NAMALWA (cell line): ENCODE data around the gene FNIP1.
A peak's percentile ranks its signal among the peaks of the same experiment; 100 is the strongest.
"Not testable (repeated sequence)": the region's sequence is repeated elsewhere in the genome, so short reads cannot be mapped to it uniquely, and the experiment has no call there.

Experiments
- DNase-seq: peaks from one replicate; pipeline ENCODE4 v3.0.0-alpha.2; 2015; ENCODE audit warnings: low spot score

Gene FNIP1

DNA sequence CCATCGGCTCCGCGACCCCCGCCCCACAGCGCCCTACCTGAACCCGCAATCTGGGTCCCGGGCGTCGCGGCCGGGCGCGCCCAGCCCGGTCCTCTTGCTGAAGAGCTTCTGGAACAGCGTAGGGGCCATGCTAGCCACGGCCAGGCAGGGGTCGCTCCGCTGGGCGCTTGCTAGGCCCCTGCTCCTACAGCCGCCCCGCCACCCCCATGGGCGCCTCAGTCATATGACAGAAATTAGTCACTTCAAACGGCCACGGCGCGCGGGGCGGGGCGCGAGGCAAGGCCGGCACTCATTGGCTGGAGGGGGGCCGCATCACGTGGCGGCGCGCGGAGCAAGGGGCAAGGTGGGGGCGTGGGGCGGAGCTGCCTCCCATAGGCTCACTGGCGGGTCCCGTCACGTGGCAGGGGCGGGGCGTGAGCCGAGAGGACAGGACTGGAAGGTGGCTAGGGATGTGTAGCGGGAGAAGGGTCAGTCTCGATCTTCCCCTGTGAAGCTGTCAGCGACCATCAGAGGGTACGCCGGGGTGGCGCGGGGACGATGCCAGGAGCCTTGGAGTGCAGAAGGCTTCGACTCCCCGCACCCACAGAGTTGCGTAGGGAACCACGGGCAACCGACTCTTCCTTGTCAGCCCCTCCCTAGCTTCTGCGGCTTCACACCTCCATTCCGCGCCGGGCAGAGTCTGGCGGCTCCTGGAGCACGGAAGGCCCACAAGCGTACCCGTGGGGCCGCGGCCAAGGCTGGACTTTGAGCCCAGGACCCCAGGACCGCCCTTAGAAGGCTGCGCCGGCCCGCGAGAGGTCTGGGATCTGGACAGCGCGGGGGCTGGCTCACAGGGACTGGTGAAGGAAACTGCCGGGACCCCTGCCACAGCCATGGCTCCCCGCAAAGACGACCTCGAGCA lies at the start of gene FNIP1:
Gene FNIP1, minus strand, starts transcription at position 225 of the 901 bp plus-strand sequence. Its CDS starts 96 bp downstream, at position 129.
- peak; percentile 97 for DNase-seq

DNA sequence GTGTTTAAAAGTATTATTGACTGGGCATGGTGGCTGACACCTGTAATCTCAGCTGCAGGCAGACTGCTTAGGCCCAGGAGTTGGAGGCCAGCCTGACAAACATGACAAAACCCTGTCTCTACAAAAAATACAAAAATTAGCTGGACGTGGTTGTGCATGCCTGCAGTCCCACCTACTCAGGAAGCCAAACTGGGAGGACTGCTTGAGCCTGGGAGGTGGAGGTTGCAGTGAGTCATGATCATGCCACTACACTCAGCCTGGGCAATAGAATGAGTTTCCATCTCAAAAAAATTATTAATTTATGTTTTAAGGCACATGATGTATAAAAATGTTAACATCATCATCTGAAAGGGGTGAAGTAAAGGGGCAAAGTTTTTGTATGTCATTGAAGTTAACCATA lies 49.7 kb upstream of the FNIP1 start:
- no peak for DNase-seq

DNA sequence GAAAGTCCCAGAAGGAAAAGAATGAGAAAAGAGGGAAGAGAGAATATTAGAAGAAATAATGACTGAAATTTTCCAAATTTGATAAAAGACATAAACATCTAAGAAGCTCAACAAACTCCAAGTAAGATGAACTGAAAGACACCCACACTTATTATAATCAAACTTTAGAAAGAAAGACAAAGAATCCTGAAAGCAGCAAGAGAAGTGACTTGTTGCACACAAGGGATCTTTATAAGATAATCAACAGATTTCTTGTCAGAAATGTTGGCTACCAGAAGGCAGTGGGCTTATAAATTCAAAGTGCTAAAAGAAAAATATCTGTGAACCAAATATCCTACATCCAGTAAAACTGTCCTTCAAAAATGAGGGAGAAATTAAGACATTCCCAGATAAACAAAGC lies 49.0 kb upstream of the FNIP1 start:
- DNase-seq = no peak

DNA sequence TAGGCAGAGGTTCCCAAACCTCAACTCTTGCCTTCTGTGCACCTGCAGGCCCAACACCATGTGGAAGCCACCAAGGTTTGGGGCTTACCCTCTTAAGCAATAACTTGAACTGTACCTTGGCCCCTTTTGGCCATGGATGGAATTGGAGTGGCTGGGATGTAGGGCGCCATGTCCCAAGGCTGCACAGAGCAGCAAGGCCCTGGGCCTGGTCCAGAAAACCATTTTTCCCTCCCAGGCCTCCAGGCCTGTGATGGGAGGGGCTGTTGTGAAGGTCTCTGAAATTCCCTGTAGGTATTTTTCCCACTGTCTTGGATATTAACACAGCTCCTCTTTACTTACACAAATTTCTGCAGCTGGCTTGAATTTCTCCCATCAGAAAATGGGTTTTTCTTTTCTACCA lies 46.2 kb upstream of the FNIP1 start:
- DNase-seq = not testable (repeated sequence)

DNA sequence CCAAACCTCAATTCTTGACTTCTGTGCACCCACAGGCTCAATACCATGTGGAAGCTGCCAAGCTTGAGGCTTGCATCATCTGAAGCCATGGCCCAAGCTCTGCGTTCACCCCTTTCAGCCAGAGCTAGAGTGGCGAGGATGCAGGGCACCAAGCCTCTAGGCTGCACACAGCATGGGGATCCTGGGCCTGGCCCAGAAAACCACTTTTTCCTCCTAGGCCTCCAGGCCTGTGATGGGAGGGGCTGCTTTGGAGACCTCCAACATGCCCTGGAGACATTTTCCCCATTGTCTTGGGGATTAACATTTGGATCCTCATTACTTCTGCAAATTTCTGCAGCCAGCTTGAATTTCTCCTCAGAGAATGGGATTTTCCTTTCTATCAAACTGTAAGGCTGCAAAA lies 35.9 kb upstream of the FNIP1 start:
- DNase-seq = not testable (repeated sequence)

DNA sequence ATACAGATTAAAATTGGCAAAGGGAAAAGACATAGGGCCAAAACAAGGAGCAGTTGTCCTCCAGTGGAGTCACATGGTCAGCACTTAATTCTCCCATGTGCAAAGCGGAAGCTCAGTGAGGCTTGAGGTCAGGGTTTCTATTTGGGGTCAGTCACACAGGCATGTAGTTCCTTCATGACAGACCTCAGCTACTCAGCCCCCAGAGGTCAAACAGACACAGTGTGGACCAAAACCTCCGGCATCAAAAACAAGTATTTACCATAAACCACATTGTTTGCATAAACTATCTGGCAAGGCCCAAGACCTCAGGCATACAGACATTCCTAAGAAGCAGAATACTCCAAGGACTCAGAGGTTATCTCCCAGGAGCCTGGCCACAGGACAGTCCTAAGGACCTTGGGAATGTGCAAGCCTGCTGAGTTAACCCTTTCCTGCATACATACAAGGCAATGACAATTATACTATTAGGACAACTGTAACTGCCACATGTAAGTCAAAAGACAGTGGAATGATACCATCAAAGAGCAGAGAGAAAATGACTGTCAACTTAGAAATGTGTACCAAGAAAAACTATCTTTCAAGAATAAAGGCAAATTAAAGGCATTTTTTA lies 28.7 kb upstream of the FNIP1 start:
- DNase-seq = peak; percentile 40

DNA sequence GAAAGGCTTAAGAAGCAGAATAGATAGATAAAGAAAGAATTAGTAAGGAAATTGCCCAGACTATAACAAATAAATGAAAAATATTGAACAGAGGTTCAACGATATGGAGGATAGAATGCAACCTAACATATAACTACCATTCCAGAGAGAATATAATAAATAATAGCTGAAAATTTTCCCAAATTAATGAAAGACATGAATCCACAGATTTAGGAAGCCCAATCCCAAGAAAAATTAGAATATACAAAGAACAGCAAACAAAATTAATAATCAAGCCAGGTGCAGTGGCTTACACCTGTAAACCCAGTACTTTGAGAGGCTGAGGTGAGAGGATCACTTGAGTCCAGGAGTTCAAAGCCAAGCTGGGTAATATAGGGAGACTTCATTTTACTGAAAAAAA lies 27.8 kb upstream of the FNIP1 start:
- no peak for DNase-seq

DNA sequence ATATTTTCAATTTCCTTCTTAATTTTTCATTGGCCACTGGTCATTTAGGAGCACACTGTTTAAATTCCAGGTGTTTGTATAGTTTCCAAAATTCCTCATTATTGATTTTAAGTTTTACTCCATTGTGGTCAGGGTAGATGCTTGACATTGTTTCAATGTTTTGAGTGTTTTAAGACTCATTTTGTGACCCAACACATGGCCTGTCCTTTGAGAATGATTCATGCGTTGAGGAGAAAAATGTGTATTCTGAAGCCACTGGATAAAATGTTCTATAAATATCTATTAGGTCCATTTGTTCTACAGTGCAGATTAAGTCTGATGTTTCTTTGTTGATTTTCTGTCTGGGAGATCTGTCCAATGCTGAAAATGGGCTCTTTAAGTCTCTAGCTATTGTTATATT lies 24.4 kb upstream of the FNIP1 start:
- no peak for DNase-seq

DNA sequence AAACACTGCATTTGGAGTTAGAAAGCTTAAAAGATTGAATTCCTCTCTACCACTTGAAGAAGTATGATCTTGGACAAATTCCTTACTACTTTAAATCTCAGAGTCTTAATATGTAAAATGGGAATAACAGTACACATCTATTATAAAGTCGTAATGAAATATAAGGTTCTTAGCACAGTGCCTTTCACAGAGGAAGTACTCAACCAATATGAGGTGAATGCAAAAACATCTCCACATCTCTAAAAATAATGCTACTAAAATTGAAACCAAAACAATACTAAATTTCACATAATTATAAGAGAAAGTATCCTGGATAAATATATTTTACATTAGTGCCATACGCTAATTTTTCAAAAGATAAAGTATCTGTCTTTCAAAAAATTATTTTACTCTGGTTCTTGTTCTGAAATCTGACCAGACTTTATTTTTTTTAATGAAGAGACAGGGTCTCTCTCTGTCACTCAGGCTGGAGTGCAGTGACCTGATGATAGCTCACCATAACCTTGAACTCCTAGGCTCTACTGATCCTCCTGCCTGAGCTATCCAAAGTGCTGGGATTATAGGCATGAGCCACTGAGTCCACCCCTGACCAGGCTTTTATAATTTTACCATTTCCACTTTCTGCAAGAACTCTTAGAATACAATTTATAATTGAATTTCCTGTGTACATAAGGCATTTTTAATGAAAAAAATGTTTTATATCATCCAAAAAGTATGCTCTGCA lies 21.3 kb upstream of the FNIP1 start:
- no peak for DNase-seq

DNA sequence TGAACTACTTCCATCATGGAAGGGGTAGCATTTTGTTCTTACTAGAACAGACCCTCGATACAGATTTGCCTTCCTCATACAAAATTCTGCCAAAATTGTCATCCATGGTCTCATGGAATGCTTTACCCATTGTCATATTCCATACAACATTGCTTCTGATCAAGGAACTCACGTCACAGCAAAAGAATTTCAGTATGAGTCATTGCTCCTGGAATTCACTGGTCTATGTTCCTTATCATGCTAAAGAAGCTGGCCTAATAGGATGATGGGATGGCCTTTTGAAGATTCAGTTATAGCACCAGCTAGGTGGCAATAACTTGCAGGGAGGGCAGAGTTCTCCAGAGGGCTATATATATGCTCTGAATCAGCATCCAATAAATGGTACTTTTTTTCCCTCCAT lies 18.2 kb upstream of the FNIP1 start:
- no peak for DNase-seq

DNA sequence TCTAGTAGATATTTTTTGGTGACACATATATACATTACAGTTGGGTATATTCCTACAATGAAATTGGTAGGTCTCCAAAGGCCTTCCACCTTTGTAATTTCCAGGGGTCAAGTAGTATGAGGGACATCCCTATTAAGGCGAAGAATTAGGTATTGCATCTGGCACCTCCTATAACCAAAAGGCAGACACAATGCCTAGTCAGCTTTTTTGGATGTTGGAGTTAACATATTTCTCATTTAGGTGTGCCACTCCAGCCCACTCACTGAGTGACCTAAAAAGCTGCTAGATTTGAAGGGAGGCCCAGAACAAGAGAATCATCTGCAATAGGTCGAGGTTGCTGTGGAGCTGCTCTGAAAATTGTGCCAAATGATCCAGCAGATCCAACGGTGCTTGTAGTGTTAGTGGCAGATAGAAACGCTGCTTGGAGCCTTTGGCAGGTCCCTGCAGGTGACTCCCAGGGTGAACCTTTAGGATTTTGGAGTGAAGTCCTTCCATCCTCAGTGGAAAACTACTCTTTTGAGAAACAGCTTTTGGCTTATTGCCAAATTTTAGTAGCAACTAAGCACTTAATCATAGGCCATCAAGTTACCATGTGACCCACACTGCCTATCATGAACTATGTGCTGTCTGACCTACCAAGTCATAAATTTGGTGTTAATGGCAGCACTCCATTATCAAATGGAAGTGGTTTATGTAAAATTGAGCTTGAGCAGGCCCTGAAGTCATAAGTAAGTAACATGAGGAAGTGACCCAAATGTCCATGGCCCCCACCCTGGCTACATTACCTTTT lies 15.7 kb upstream of the FNIP1 start:
- DNase-seq = no peak

DNA sequence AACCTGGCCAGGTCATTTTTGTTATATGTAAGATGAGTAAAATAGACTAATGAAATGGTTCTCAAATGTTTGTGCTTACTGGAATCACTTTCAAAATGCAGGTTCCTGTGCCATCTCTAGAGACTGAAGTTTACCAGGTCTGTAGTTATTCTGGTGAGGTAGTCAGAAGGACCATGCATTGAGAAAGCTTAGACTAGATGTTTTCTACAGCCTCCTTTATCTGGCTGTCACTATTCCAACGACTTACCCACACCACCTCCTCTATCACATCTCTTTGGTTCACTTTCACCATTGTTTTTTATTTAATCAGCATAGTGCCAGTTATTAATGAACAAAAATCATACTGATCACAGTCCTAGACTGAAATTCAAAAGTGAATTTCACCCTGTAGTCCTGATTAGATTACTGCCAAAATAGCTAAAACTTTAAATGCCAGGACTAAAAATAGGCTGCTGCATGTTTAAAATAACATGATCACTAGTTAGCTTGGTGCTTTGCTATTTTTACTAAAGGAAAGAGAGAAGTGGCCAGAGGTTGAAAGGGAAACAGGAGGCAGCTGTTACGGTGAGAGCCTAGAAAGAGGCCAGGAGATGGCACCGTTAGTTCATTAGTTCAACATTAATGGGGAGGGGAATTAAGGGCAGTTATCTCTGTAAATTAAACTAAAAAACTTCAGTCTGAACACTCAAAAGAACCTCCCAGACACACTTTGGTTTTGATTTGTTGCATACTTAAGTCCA lies 13.9 kb upstream of the FNIP1 start:
- DNase-seq = peak; percentile 59

DNA sequence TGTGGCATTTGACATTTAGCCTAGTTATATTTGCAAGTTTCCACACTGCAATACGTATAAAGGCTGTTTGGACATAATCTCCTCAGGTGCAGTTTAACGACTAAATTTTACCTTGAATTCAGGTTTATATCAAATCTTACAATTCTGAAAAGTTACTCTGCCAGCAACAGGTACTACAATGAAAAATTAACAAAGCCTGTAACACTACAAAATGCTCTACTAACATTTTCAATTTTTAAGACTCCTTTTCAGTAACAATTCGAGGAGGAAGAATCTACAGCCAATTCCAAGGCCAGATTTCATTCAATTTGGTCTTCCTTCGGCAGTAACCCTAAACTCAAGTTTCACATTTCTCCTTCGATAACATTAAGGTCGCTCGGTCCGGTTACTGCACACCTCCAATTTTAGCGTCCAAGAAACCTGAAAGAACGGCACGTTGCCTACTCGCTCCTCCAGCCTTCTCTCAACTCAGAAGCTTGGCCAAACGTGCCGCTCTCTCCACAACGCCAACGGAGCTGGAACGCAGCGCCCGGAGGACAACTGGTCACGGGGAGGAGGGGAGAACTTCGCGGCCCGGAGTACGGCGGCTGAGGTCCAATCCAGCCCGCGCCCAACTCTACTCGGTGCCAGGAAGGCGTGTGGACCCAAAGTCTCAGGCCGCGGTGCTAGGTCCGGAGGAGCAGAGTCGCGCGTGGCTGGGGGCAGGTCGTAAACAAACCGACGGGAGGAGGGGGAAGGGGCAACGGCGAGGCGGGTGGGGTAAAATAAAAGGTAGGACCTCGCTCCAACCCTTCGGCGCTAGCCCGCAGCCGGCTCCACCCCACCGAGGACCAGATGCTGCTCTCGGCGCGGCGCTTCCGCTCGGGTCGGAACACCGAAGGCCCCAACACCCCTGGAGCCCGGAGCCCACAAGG lies 681 bp downstream of the FNIP1 start:
- peak; percentile 63 for DNase-seq

DNA sequence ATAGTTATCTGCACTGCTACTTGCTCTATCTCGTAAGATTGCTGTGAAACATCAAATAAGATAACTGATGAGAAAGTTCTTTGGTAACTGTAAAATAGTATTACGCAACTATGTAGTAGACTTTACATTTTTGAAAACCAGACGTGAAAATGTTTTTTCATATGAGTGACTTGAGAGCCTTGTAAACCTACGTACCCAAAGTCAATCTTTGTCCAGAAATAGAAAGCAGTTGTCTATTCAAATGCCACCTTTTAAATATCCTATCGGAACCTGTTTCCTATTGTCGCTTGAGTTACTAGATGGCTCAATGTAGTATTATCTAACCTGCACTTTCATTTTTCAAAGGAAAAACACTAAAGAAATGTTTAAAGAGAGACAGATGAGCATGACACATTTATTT lies 1.6 kb downstream of the FNIP1 start:
- DNase-seq = peak; percentile 45

DNA sequence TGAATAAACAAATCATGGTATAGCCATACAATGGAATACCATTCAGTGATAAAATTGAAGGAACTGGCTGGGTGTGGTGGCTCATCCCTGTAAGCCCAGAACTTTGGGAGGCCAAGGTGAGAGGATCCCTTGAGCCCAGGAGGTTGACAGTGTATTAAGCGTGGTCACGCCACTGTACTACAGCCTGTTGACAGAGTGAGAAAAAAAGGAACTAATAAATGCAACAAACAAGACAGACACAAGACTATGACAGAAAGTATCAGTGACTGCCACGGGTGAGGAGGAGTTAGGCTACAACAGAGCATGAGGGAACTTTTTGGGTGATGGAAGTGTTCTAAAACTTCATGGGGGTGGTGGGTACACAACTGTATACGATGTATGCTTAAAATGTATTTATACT lies 2.2 kb downstream of the FNIP1 start:
- peak; percentile 71 for DNase-seq

DNA sequence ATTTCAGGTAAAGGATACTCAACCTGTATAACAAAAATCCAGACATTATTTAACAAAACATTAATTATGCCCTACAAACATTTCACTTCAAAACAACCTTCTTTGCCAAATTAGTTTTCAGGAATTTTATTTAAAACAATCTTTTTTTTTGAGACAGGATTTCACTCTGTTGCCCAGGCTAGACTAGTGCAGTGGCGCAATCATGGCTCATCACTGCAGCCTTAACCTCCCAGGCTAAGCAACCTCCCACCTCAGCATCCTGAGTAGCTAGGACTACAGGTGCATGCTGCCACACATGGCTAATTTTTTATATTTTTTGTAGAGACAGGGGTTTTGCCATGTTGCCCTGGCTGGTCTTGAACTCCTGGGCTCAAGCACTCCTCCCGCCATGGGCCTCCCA lies 3.9 kb downstream of the FNIP1 start:
- DNase-seq = no peak

DNA sequence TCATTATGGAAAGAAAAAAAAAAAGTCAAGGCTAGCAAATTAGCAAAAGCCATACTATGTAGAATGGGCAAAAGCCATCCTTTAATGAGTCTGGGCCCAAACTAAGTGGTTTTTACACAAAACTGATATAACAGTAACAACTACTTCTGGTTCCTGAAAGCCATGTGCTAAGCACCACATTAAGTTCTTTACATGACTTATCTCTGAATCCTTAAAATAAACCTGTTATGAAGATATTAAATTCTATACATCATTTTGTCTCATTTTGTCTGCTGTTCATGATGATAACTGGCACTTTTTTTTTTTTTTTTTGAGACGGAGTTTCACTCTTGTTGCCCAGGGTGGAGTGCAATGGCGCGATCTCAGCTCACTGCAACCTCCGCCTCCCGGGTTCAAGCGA lies 5.0 kb downstream of the FNIP1 start:
- DNase-seq = no peak

DNA sequence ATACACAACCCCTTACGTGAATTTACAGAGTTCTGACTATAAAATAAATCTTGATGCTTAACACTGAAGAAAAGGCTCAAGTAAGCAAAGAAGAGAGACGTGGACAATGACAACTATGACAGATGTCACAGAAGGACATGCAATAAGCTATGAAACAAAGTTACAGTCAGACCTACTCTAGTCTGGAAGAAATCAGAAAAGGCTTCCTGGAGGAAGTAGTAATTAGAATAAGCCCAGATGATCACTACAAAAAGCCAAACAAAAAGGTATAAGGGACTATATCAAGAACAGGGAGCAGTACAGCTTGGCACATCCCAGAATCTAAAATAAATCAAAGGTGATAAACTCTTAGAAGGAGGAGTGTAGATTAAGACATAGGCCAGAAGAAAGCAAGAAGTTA lies 6.3 kb downstream of the FNIP1 start:
- DNase-seq = no peak

DNA sequence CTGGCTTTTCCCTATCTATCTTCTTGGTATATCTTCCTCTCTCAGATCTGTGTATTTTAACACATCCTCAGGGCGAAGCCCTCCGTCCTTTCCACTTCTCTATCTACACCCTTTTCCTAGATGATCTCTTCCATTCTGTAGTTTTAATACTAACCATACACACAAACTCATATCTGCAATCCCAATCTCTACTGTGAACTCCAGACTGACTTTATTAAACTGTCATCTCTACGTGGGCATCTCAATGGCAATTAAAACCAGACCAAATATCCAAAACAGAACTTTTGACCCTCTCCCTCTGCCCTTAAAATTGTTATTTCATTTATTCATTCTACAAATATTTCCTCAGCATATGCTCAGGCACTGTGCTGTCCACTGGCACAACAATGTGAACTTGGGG lies 7.1 kb downstream of the FNIP1 start:
- DNase-seq = no peak

DNA sequence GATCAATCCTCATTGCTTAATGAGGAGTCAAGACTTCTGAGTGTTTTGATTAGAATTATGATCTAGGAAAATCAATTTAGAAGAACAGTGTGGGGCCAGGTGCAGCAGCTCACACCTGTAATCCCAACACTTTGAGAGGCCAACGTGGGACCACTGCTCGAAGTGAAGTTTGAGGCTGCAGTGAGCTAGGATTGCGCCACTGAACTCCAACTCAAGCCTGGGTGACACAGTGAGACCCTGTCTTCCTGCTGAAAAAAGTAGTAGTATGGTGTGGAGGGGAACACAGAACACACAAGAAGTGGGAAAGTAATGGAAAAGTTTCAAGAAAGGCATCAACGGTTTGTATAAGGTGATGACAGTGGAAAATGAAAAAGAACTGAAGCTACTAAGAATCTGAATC lies 9.1 kb downstream of the FNIP1 start:
- no peak for DNase-seq
